Astrocyte (in vitro differentiated cells and primary cell): ENCODE results near the gene SPATA20. TPM values are rescaled to one million over a fixed set of nuclear protein-coding genes. Genes with fewer than 3 reads are reported as not detected.

Experiments
- DNase-seq: peaks from one replicate; pipeline ENCODE4 v3.0.0-alpha.2; 2010; ENCODE audit warnings: low read depth
- FAIRE-seq: peaks from 2 replicates; lab custom pipeline; 2011; peaks lifted over from hg19 to GRCh38; lab: Jason Lieb, UNC
- H2AFZ ChIP-seq: 2 replicates; pipeline ENCODE4 v1.6.0; 2012; ENCODE audit warnings: low read depth, low read length, inconsistent platforms
- H3K27ac ChIP-seq: 2 replicates; pipeline ENCODE4 v1.5.1; 2011; ENCODE audit warnings: low read depth, low read length, inconsistent platforms
- H3K27me3 ChIP-seq: 2 replicates; pipeline ENCODE4 v1.6.0; 2011; ENCODE audit warnings: low read length, inconsistent platforms; ENCODE audit not compliant: insufficient read depth
- H3K36me3 ChIP-seq: 2 replicates; pipeline ENCODE4 v1.5.1; 2011; ENCODE audit warnings: low read length, inconsistent platforms; ENCODE audit not compliant: insufficient read depth
- H3K4me1 ChIP-seq: 2 replicates; pipeline ENCODE4 v1.5.1; 2011; ENCODE audit warnings: low read length, inconsistent platforms; ENCODE audit not compliant: insufficient read depth
- H3K4me2 ChIP-seq: 2 replicates; pipeline ENCODE4 v1.6.0; 2012; ENCODE audit warnings: low read length, inconsistent platforms
- H3K4me3 ChIP-seq: 2 replicates; pipeline ENCODE4 v1.5.1; 2011; ENCODE audit warnings: low read depth, mild to moderate bottlenecking, low read length, inconsistent platforms; ENCODE audit not compliant: insufficient read depth
- H3K79me2 ChIP-seq: 2 replicates; pipeline ENCODE4 v1.6.0; 2012; ENCODE audit warnings: mild to moderate bottlenecking, low read length, inconsistent platforms; ENCODE audit not compliant: insufficient read depth
- H3K9ac ChIP-seq: 2 replicates; pipeline ENCODE4 v1.6.0; 2012; ENCODE audit warnings: mild to moderate bottlenecking, low read length, inconsistent platforms
- H3K9me3 ChIP-seq: 2 replicates; pipeline ENCODE4 v1.5.1; 2012; ENCODE audit warnings: low read depth, mild to moderate bottlenecking, low read length, inconsistent platforms; ENCODE audit not compliant: insufficient read depth
- H4K20me1 ChIP-seq: 2 replicates; pipeline ENCODE4 v1.6.0; 2012; ENCODE audit warnings: low read length, inconsistent platforms; ENCODE audit not compliant: insufficient read depth
- H3K27ac Mint-ChIP-seq: one replicate; pipeline ENCODE4 v1.8.0; 2021; ENCODE audit warnings: mild to moderate bottlenecking, mixed read lengths; ENCODE audit not compliant: unreplicated experiment
- H3K27me3 Mint-ChIP-seq: one replicate; pipeline ENCODE4 v1.8.0; 2021; ENCODE audit warnings: low read depth, mixed read lengths; ENCODE audit not compliant: unreplicated experiment
- H3K36me3 Mint-ChIP-seq: one replicate; pipeline ENCODE4 v1.8.0; 2021; ENCODE audit warnings: low read depth, mixed read lengths; ENCODE audit not compliant: unreplicated experiment
- H3K4me1 Mint-ChIP-seq: one replicate; pipeline ENCODE4 v1.8.0; 2021; ENCODE audit warnings: low read depth, mixed read lengths; ENCODE audit not compliant: unreplicated experiment
- H3K4me3 Mint-ChIP-seq: one replicate; pipeline ENCODE4 v1.8.0; 2021; ENCODE audit warnings: mild to moderate bottlenecking, moderate library complexity, mixed read lengths; ENCODE audit not compliant: unreplicated experiment
- H3K9me3 Mint-ChIP-seq: one replicate; pipeline ENCODE4 v1.8.0; 2021; ENCODE audit warnings: mild to moderate bottlenecking, mixed read lengths; ENCODE audit not compliant: unreplicated experiment
- EZH2 ChIP-seq: IDR thresholded peaks from 2 replicates; pipeline ENCODE4 v1.6.1; 2012; ENCODE audit warnings: mild to moderate bottlenecking, low read length, inconsistent platforms; ENCODE audit not compliant: insufficient read depth
- total RNA-seq: library from RNA; stranded (reverse); gene quantifications from 2 replicates; pipeline ENCODE4 v1.2.1, GENCODE V29; 2021
- TF ChIP-seq, protein P1 (sequence below): IDR thresholded peaks from 2 replicates; pipeline ENCODE4 v1.5.1; 2011; ENCODE audit warnings: low read depth, mild to moderate bottlenecking, inconsistent platforms, low read length, moderate library complexity; ENCODE audit not compliant: insufficient read depth

SPATA20 gene
- total RNA-seq, 1 donor from 2014 or later, result 32.0 TPM

DNA sequence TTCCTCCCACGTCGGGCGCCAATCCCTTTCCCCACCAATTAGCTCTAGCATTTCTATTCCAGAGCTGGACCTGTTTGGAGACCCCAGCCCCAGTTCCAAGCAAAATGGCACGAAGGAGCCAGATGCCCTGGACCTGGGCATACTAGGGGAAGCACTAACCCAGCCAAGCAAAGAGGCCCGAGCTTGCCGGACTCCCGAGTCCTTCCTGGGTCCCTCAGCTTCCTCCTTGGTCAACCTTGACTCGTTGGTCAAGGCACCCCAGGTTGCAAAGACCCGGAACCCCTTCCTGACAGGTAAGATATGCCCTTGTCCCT, 5.6 kb upstream of the SPATA20 start:
- H3K27ac ChIP-seq, result no peak overlapping the region
- H3K4me2 ChIP-seq, result peak overlapping the region; percentile 96
- Mint-ChIP-seq H3K9me3 (peaks cover 3% of the 10 kb centered on the region), H3K4me3 (peak overlapping the region; percentile 62), H3K27me3 (peaks cover 33% of the 10 kb centered on the region), H3K36me3 (peaks cover 2% of the 10 kb centered on the region), H3K4me1 (peaks cover 7% of the 10 kb centered on the region), H3K27ac (no peak overlapping the region)
- no peaks in the 10 kb centered on the region for H4K20me1 ChIP-seq
- H3K79me2 ChIP-seq, result no peaks in the 10 kb centered on the region
- H3K36me3 ChIP-seq, result no peaks in the 10 kb centered on the region
- H3K9ac ChIP-seq, result peak overlapping the region; percentile 69
- FAIRE-seq (no peak), DNase-seq (no peak)
- TF ChIP-seq EZH2, result no peak
- TF ChIP-seq, protein P1, sequence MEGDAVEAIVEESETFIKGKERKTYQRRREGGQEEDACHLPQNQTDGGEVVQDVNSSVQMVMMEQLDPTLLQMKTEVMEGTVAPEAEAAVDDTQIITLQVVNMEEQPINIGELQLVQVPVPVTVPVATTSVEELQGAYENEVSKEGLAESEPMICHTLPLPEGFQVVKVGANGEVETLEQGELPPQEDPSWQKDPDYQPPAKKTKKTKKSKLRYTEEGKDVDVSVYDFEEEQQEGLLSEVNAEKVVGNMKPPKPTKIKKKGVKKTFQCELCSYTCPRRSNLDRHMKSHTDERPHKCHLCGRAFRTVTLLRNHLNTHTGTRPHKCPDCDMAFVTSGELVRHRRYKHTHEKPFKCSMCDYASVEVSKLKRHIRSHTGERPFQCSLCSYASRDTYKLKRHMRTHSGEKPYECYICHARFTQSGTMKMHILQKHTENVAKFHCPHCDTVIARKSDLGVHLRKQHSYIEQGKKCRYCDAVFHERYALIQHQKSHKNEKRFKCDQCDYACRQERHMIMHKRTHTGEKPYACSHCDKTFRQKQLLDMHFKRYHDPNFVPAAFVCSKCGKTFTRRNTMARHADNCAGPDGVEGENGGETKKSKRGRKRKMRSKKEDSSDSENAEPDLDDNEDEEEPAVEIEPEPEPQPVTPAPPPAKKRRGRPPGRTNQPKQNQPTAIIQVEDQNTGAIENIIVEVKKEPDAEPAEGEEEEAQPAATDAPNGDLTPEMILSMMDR, result no peak
- H3K9me3 ChIP-seq, result no peaks in the 10 kb centered on the region
- peaks cover 16% of the 10 kb centered on the region for H3K4me1 ChIP-seq
- H3K27me3 ChIP-seq, result no peaks in the 10 kb centered on the region
- H2AFZ ChIP-seq, result peak overlapping the region; percentile 94
- peak overlapping the region; percentile 74 for H3K4me3 ChIP-seq

DNA sequence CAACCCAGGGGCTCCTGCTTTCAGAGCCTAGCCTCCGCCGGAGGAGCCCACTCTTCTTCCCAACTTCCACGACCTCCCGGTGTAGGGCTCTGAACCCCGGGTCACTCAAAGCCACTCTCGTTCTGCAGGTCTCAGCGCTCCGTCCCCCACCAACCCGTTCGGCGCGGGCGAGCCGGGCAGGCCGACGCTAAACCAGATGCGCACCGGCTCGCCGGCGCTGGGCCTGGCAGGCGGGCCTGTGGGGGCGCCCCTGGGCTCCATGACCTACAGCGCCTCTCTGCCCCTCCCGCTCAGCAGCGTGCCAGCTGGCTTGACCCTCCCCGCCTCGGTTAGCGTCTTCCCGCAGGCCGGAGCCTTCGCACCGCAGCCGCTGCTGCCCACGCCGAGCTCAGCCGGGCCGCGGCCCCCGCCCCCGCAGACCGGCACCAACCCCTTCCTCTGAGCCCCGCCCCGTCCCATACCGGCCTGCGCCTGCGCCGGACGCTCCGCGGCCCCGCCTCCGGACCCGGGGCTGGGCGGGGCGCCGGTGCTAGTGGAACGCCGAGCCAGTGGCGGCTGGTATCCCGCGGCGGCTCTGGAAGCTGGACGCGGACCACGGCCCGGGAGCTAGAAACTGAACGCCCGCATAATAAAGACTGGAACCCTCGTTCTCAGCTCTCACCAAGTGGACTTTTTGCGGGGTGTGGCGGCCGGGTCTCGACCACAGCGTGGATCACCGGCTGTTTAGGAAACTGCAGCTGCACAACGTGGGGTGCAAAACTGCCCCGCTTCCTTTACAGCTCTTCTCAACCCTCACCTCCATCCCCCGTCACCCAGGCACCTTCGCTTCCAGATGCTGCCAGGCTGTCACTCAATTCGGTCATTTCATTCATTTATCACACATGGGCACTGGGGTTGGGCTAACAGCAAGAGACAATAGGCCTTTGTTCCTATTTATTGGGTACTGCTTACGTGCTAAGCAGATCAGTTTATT, 5.0 kb upstream of the SPATA20 start:
- Histone ChIP-seq H3K9ac (peak overlapping the region; percentile 69), H3K4me3 (peak overlapping the region; percentile 74), H3K4me1 (peaks cover 16% of the 10 kb centered on the region), H3K27me3 (no peaks in the 10 kb centered on the region), H3K27ac (peak overlapping the region; percentile 45), H2AFZ (peak overlapping the region; percentile 94), H3K79me2 (no peaks in the 10 kb centered on the region), H4K20me1 (no peaks in the 10 kb centered on the region), H3K9me3 (no peaks in the 10 kb centered on the region), H3K4me2 (peak overlapping the region; percentile 96), H3K36me3 (no peaks in the 10 kb centered on the region)
- TF ChIP-seq, protein P1, result no peak
- TF ChIP-seq EZH2, result no peak
- H3K4me1 Mint-ChIP-seq, result peaks cover 7% of the 10 kb centered on the region
- peaks cover 31% of the 10 kb centered on the region for H3K27me3 Mint-ChIP-seq
- peaks cover 3% of the 10 kb centered on the region for H3K9me3 Mint-ChIP-seq
- DNase-seq (peak; percentile 53), FAIRE-seq (no peak)
- H3K27ac Mint-ChIP-seq, result peak overlapping the region; percentile 69
- peak overlapping the region; percentile 89 for H3K4me3 Mint-ChIP-seq
- no peaks in the 10 kb centered on the region for H3K36me3 Mint-ChIP-seq
